Metanephros (tissue), 1 donor: Measurements from ENCODE around the gene CER1. TPM values are rescaled to one million over a fixed set of nuclear protein-coding genes. Genes with fewer than 3 reads are reported as not detected.

Experiments
- total RNA-seq: library from RNA; depleted of rRNA; stranded (reverse); fragments of >200 nt; gene quantifications from one replicate; pipeline ENCODE4 v1.2.3, GENCODE V29; 2014

Gene CER1, protein sequence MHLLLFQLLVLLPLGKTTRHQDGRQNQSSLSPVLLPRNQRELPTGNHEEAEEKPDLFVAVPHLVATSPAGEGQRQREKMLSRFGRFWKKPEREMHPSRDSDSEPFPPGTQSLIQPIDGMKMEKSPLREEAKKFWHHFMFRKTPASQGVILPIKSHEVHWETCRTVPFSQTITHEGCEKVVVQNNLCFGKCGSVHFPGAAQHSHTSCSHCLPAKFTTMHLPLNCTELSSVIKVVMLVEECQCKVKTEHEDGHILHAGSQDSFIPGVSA
- total RNA-seq = 1.1 TPM

GRCh38 chr9:14722391-14723035 is at the start of gene CER1:
Gene CER1 (minus strand): TSS chr9:14722733. CDS start chr9:14722672, 61 bp downstream.

GRCh38 chr9:14693251-14693861 is 29.2 kb downstream of the CER1 start, which contains the start of gene ZDHHC21:
Gene ZDHHC21 (minus strand): TSS chr9:14693432. CDS start chr9:14674340, 19,092 bp downstream.

Other genes with a start within 250 kb of the CER1 start
- 21.7 TPM for gene ZDHHC21, start 29.3 kb downstream of the CER1 start, total RNA-seq
- 172 TPM for gene FREM1, start 187.7 kb upstream of the CER1 start, total RNA-seq